ENCODE data around the gene CSRNP2. TPM values are rescaled to one million over a fixed set of nuclear protein-coding genes. Genes with fewer than 3 reads are reported as not detected.
"Not testable (repeated sequence)": the region's sequence is repeated elsewhere in the genome, so short reads cannot be mapped to it uniquely, and the experiment has no call there.

Gene CSRNP2
- total RNA-seq, 4 donors from 2014 or later: 16.6 to 22.7 (median 18.7) TPM

DNA sequence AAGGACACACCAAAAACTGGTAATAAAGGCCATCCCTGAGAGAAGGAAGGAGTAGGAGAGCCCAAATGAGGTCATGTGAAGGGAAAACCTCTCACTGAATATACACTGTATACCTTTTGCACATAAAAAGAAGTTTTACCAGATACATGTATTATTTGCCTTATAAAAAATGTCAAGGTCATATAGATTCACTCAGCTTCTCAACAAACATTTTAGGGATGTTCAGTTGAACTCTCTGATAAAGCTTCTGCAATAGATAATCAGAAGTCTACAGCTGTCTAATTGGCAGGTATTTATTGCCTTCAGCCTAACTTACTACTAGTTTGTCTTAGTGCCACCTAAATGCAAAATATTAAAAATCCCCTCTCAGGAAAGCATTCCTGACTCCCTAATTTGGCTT lies 65.9 kb downstream of the CSRNP2 start:
- DNase-seq (ENCODE audit: low spot score in 2 of 2): no peak
- no peak for TF ChIP-seq POLR2A (IDR thresholded peaks at IDR 0.05)
- TF ChIP-seq, protein P1, sequence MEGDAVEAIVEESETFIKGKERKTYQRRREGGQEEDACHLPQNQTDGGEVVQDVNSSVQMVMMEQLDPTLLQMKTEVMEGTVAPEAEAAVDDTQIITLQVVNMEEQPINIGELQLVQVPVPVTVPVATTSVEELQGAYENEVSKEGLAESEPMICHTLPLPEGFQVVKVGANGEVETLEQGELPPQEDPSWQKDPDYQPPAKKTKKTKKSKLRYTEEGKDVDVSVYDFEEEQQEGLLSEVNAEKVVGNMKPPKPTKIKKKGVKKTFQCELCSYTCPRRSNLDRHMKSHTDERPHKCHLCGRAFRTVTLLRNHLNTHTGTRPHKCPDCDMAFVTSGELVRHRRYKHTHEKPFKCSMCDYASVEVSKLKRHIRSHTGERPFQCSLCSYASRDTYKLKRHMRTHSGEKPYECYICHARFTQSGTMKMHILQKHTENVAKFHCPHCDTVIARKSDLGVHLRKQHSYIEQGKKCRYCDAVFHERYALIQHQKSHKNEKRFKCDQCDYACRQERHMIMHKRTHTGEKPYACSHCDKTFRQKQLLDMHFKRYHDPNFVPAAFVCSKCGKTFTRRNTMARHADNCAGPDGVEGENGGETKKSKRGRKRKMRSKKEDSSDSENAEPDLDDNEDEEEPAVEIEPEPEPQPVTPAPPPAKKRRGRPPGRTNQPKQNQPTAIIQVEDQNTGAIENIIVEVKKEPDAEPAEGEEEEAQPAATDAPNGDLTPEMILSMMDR (IDR thresholded peaks at IDR 0.05): no peak
- intact Hi-C loops (cut with DNase I; ENCODE audit: low total_unique reads): no loop called here

DNA sequence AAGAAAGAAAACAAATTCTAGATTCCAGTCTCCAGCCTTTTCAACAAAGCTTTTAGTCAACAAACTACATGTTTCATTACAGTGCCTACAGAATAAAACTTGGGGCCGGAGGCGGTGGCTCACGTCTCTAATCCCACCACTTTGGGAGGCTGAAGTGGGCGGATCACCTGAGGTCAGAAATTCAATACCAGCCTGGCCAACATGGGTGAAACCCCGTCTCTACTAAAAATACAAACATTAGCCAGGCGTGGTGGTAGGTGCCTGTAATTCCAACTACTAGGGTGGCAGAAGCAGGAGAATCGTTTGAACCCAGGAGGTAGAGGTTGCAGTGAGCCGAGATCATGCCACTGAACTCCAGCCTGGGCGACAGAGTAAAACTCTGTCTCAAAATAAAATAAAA lies 68.9 kb downstream of the CSRNP2 start:
- WGBS, 2 donors: 92% methylated on average over 9 of the region's 9 CpGs
- DNase-seq (ENCODE audit: low spot score in 2 of 2); intact Hi-C loops (cut with DNase I; ENCODE audit: low total_unique reads): not testable (repeated sequence)

More for the DNA sequence above, 65.9 kb downstream of the CSRNP2 start:
- no peak overlapping the region for H3K4me3 ChIP-seq (ENCODE audit: low read depth, poor library complexity, severe bottlenecking)

DNA sequence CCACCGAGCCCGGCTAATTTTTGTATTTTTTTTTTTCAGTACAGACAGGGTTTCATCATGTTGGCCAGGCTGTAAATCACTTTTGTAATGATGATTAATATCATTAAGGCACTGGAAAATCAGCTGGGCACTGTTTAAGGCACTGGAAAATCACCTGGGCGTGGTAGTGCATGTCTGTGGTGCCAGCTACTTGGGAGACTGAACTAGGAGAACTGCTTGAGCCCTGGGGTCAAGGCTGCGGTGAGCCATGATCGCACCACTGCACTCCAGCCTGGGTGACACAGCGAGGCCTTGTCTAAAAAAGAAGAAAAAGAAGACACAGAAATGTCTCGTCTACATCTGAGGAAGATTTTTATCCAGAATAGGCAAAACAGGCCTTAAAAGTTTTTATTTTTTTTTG lies 70.0 kb downstream of the CSRNP2 start:
- intact Hi-C loops (cut with DNase I; ENCODE audit: low total_unique reads): no loop called here
- 68 to 70% methylated on average over 7 of the region's 7 CpGs for WGBS, 2 donors
- DNase-seq (ENCODE audit: low spot score in 2 of 2): no peak
- no peak for TF ChIP-seq POLR2A (IDR thresholded peaks at IDR 0.05)
- TF ChIP-seq, protein P1 (IDR thresholded peaks at IDR 0.05): no peak
- H3K4me3 ChIP-seq (ENCODE audit: low read depth, poor library complexity, severe bottlenecking): no peak overlapping the region

More for the DNA sequence above, 68.9 kb downstream of the CSRNP2 start:
- not testable (repeated sequence) for H3K4me3 ChIP-seq (ENCODE audit: low read depth, poor library complexity, severe bottlenecking)

DNA sequence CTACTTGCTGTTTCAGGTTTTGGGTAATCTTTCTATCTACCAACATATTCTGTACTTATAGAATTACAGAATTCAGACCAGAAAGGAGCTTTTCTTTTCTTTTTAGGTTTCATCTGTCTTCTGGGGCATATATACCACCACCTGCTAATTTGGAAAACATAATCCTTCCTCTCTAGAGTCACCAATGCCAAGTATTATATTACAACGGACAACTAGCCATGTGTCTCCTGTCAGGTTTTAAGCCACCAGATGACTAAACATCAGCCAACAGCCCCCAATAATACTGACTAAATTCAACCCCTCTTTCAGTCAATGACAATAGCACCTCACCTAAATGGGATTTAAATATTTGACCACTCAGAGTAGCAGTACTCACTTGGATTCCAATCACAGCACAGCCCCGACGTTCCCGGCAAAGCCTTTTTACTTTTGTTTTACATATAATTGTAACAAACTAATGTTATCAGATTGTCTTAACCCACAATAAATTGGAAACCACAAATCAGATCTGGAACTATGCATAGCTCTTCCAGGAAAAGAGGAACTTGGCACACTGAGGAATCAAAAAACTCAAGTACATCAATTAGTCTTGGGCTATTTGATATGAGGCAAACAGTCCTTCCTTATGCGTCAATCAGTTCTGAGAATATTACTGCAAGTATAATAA lies 70.7 kb downstream of the CSRNP2 start:
- DNase-seq (ENCODE audit: low spot score in 2 of 2): no peak
- TF ChIP-seq, protein P1 (IDR thresholded peaks at IDR 0.05): no peak
- no peak for TF ChIP-seq POLR2A (IDR thresholded peaks at IDR 0.05)
- intact Hi-C loops (cut with DNase I; ENCODE audit: low total_unique reads): no loop called here
- 60 to 62% methylated on average over 5 of the region's 5 CpGs for WGBS, 2 donors
- H3K4me3 ChIP-seq (ENCODE audit: low read depth, poor library complexity, severe bottlenecking): no peak overlapping the region

DNA sequence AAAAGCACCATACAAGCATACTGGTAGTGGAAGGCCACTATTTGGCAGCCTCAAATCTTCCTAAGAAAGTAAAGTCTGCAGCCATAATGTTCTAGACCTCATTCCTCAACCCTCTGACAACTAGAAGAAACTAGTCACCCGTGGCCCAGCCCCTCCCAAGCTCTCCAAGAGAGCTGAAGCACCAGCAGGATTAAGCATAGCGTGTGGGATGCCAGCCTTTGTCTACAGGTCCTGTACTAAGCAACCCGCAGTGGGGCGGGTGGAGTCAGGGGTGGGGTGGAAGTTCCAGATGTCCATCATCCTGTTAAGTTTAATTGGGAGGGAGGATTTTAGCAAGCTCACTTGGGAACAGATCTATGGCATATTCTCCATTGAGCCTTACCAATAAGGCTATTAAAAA lies 71.4 kb downstream of the CSRNP2 start:
- DNase-seq (ENCODE audit: low spot score in 2 of 2): no peak
- WGBS, 2 donors: 39 to 61% methylated on average over 4 of the region's 4 CpGs
- H3K4me3 ChIP-seq (ENCODE audit: low read depth, poor library complexity, severe bottlenecking): no peak overlapping the region
- TF ChIP-seq, protein P1 (IDR thresholded peaks at IDR 0.05): no peak
- no peak for TF ChIP-seq POLR2A (IDR thresholded peaks at IDR 0.05)
- intact Hi-C loops (cut with DNase I; ENCODE audit: low total_unique reads): no loop called here

Other genes starting within 250 kb of the CSRNP2 start
- gene TMPRSS12, start 240.7 kb downstream of the CSRNP2 start, total RNA-seq: 1 to 10 TPM in 1 of 4 donors, not detected in 3; 1.4 TPM
- not detected for gene HIGD1C, start 131.1 kb downstream of the CSRNP2 start, total RNA-seq
- gene SLC11A2, start 57.2 kb downstream of the CSRNP2 start, total RNA-seq: 10 to 100 TPM; 48.8 to 76.1 (median 64.9) TPM
- 10 to 100 TPM; 51.3 to 75.1 (median 56.6) TPM for gene LETMD1, start 35.3 kb downstream of the CSRNP2 start, total RNA-seq
- 10 to 100 TPM; 14.9 to 17.7 (median 17.1) TPM for gene TFCP2, start 89.5 kb upstream of the CSRNP2 start, total RNA-seq
- 10 to 100 TPM in 2 of 4 donors, 1 to 10 TPM in 2; 5.5 to 20.2 (median 10.6) TPM for gene POU6F1, start 134.5 kb upstream of the CSRNP2 start, total RNA-seq
- gene DAZAP2, start 155.2 kb upstream of the CSRNP2 start, total RNA-seq: 100 to 1,000 TPM; 172 to 424 (median 256) TPM
- gene SMAGP, start 186.8 kb upstream of the CSRNP2 start, total RNA-seq: 10 to 100 TPM; 30.0 to 57.2 (median 44.9) TPM
- gene BIN2, start 240.6 kb upstream of the CSRNP2 start, total RNA-seq: 1 to 10 TPM in 1 of 4 donors, under 1 TPM in 3; 0.38 to 2.4 (median 0.94) TPM

Data from lower leg skin (tissue), 4 donors.